K562 (cell line): ENCODE measurements around the gene ZBTB48. TPM values are rescaled to one million over a fixed set of nuclear protein-coding genes. Genes with fewer than 3 reads are reported as not detected.

ENCODE experiments used
- BRD9 ChIP-seq: fragments of 450-650 bp; IDR thresholded peaks from 2 replicates; pipeline ENCODE4 v1.6.1; 2018; ENCODE audit warnings: low read depth; ENCODE audit not compliant: partially characterized antibody
- CREB1 ChIP-seq, 2 experiments: sonication (generic) in 1 of 2; formaldehyde crosslinking in 1 of 2; IDR thresholded peaks; 2 replicates each; pipeline versions ENCODE4 v1.6.1 to v1.8.0; 2012 to 2022; ENCODE audit warnings: inconsistent platforms in 1 of 2, mild to moderate bottlenecking in 1 of 2, missing genetic modification reagents in 1 of 2, moderate library complexity in 1 of 2
- GABPB2 ChIP-seq: fragments of 250-450 bp; sonication (Bioruptor Pico); conservative IDR thresholded peaks from 2 replicates; pipeline ENCODE4 v1.5.1; 2021; ENCODE audit warnings: mild to moderate bottlenecking
- GATAD2B ChIP-seq: fragments of 450-650 bp; IDR thresholded peaks from 2 replicates; pipeline ENCODE4 v1.6.1; 2017; ENCODE audit warnings: mild to moderate bottlenecking, borderline replicate concordance
- HDAC2 ChIP-seq: fragments of 450-650 bp; IDR thresholded peaks from 2 replicates; pipeline ENCODE4 v1.6.1; 2016; ENCODE audit warnings: mild to moderate bottlenecking
- MEF2A ChIP-seq: IDR thresholded peaks from 2 replicates; pipeline ENCODE4 v1.6.1; 2011; ENCODE audit warnings: low read depth, mild to moderate bottlenecking, low read length, moderate library complexity; ENCODE audit not compliant: control insufficient read depth
- MTA3 ChIP-seq: fragments of 450-650 bp; formaldehyde crosslinking; IDR thresholded peaks from 2 replicates; pipeline ENCODE4 v1.6.1; 2017; ENCODE audit warnings: mild to moderate bottlenecking, borderline replicate concordance
- MYBL2 ChIP-seq, 2 experiments: fragments of 450-650 bp in 1 of 2; sonication (generic) in 1 of 2; formaldehyde crosslinking in 1 of 2; IDR thresholded peaks; 2 replicates each; pipeline versions ENCODE4 v1.6.1 to v1.8.1; 2017 to 2022; ENCODE audit warnings: borderline replicate concordance in 1 of 2, inconsistent platforms in 1 of 2, low read depth in 1 of 2, mild to moderate bottlenecking in 1 of 2, missing genetic modification reagents in 1 of 2, moderate library complexity in 1 of 2
- NBN ChIP-seq: fragments of 450-650 bp; IDR thresholded peaks from 2 replicates; pipeline ENCODE4 v1.6.1; 2016; ENCODE audit warnings: low read depth, mild to moderate bottlenecking
- RCOR1 ChIP-seq, 2 experiments: IDR thresholded peaks; 2 replicates each; pipeline ENCODE4 v1.6.1; 2012; ENCODE audit warnings: low read depth in 2 of 2, low read length in 2 of 2, borderline replicate concordance in 1 of 2, improper control_type of control experiment in 1 of 2
- RFX5 ChIP-seq: IDR thresholded peaks from 2 replicates; pipeline ENCODE4 v1.6.1; 2011; ENCODE audit warnings: low read depth, mild to moderate bottlenecking, improper control_type of control experiment, low read length
- SAFB ChIP-seq: fragments of 200-400 bp; formaldehyde crosslinking; IDR thresholded peaks from 2 replicates; pipeline ENCODE4 v1.6.1; 2017; ENCODE audit warnings: low read depth, low read length, borderline replicate concordance
- SIN3B ChIP-seq: fragments of 450-650 bp; IDR thresholded peaks from 2 replicates; pipeline ENCODE4 v1.6.1; 2017; ENCODE audit warnings: low read depth, mild to moderate bottlenecking, moderate library complexity
- ZBTB7A ChIP-seq: IDR thresholded peaks from 2 replicates; pipeline ENCODE4 v1.6.1; 2011; ENCODE audit warnings: low read depth, mild to moderate bottlenecking, low read length, moderate library complexity, borderline replicate concordance; ENCODE audit not compliant: control insufficient read depth
- ZFPM2 ChIP-seq: fragments of 250-450 bp; sonication (Bioruptor Pico); IDR thresholded peaks from 2 replicates; pipeline ENCODE4 v1.5.1; 2022; ENCODE audit warnings: mild to moderate bottlenecking
- ZFX ChIP-seq: sonication (generic); formaldehyde crosslinking; IDR thresholded peaks from 2 replicates; pipeline ENCODE4 v1.8.0; 2022; ENCODE audit warnings: mild to moderate bottlenecking, missing genetic modification reagents, moderate library complexity
- ZSCAN29 ChIP-seq: fragments of 450-650 bp; IDR thresholded peaks from 2 replicates; pipeline ENCODE4 v1.6.1; 2017
- ZZZ3 ChIP-seq: fragments of 450-650 bp; IDR thresholded peaks from 2 replicates; pipeline ENCODE4 v1.6.1; 2016; ENCODE audit warnings: antibody characterized with exemption, mild to moderate bottlenecking, moderate library complexity
- polyA plus RNA-seq, 8 experiments: library from polyadenylated mRNA; depleted of rRNA in 4 of 8; stranded (reverse) in 5 of 8; unstranded in 3 of 8; fragments of >200 nt; fragmentation: Nextera tagmentation in 2 of 8; fragmentation: Illumina TruSeq in 1 of 8; extraction: Ambion mirVana in 2 of 8; extraction: Trizol in 1 of 8; gene quantifications; 2 replicates each; pipeline versions ENCODE4 v1.2.1 to v1.2.3, GENCODE V29; 2011 to 2014; ENCODE audit warnings: inconsistent platforms in 1 of 8, missing spikeins in 1 of 8
- total RNA-seq, 7 experiments: library from RNA; depleted of rRNA in 6 of 7; stranded (reverse); fragments of >200 nt in 6 of 7; fragmentation: Illumina TruSeq in 2 of 7; extraction: Trizol in 2 of 7; gene quantifications; 2 replicates each; pipeline versions ENCODE4 v1.2.1 to v1.2.3, GENCODE V29; 2011 to 2021; ENCODE audit warnings: low replicate concordance in 1 of 7
- TF ChIP-seq, protein P1 (sequence below): fragments of 450-650 bp; IDR thresholded peaks from 2 replicates; pipeline ENCODE4 v1.6.1; 2017; ENCODE audit warnings: antibody characterized with exemption
- TF ChIP-seq, protein P2 (sequence below), 2 experiments: fragments of 450-650 bp; conservative IDR thresholded peaks; 2 replicates each; pipeline ENCODE4 v1.6.1; 2017; ENCODE audit warnings: mild to moderate bottlenecking in 2 of 2, moderate library complexity in 2 of 2
- TF ChIP-seq, protein P3 (sequence below): fragments of 250-450 bp; sonication (Bioruptor Pico); IDR thresholded peaks from 2 replicates; pipeline ENCODE4 v1.5.0; 2021; ENCODE audit warnings: mild to moderate bottlenecking, moderate library complexity

The ZBTB48 gene
- total and polyA plus RNA-seq, 9 of the 15 experiments (the other 6 are each of a cell fraction or from before 2014, with no cell fraction given) = 1.9 to 66.9 (median 29.5) TPM

DNA sequence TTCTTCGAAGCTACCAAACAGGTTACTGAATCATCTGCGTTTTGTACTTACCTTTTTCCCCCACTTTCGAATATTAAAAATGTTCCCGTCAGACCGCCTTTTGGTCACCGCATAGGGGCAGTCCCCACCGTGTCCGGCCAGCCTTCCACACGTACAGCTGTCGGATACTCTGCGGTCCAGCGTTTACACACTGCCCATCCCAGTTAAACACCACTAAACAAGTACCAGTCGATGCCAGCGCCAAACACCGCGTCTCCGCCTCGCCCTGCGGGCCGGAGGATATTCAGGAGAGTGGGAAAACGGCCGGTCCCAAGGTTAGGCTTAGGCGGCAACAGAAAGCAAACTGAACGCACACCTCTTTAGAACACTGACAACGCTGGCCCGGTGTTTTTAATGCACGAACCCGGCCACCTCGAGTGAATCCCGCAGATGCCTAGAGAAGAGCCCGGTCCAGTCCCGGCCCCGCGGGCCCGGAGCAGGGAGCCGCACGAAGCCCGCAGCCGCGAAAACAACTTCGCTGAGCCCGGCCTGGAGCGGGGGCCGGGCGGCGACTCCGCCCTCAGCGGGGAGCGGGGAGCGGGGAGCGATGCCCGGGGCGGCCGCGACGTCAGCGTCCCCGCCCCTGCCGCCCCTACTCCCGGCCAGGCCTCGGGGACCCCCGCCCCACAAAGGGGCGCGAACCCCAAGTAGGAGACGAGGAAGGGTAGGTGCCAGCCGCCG lies 33.0 kb downstream of the ZBTB48 start (continued):
- TF ChIP-seq HDAC2 = 0 out of 2 replicates have a peak, but pooled peaks have one; percentile 12
- TF ChIP-seq NBN = no peak; the same call in 1 of the 2 replicates
- no peak; the same call in 1 of the 2 replicates for TF ChIP-seq SIN3B
- TF ChIP-seq ZFPM2 (CRISPR knock-in tag) = no peak
- TF ChIP-seq MYBL2 (IDR thresholded peaks at IDR 0.05; ENCODE audit: low read depth) = no peak
- no peak for TF ChIP-seq MYBL2 (CRISPR knock-in tag; IDR thresholded peaks at IDR 0.05; ENCODE audit: borderline replicate concordance)
- TF ChIP-seq GATAD2B = peak; percentile 86
- no peak for TF ChIP-seq MEF2A
- TF ChIP-seq ZBTB7A = peak; percentile 76
- no peak for TF ChIP-seq GABPB2 (CRISPR knock-in tag)
- no peak for TF ChIP-seq CREB1 (IDR thresholded peaks at IDR 0.05)
- no peak for TF ChIP-seq CREB1 (CRISPR knock-in tag; IDR thresholded peaks at IDR 0.05)
- TF ChIP-seq, protein P1, sequence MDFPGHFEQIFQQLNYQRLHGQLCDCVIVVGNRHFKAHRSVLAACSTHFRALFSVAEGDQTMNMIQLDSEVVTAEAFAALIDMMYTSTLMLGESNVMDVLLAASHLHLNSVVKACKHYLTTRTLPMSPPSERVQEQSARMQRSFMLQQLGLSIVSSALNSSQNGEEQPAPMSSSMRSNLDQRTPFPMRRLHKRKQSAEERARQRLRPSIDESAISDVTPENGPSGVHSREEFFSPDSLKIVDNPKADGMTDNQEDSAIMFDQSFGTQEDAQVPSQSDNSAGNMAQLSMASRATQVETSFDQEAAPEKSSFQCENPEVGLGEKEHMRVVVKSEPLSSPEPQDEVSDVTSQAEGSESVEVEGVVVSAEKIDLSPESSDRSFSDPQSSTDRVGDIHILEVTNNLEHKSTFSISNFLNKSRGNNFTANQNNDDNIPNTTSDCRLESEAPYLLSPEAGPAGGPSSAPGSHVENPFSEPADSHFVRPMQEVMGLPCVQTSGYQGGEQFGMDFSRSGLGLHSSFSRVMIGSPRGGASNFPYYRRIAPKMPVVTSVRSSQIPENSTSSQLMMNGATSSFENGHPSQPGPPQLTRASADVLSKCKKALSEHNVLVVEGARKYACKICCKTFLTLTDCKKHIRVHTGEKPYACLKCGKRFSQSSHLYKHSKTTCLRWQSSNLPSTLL = no peak
- no peak; a peak in 1 of 4 replicates for TF ChIP-seq RCOR1 (IDR thresholded peaks at IDR 0.05; ENCODE audit: borderline replicate concordance in 1 of 2, low read depth in 2 of 2, low read length in 2 of 2)
- TF ChIP-seq, protein P2, sequence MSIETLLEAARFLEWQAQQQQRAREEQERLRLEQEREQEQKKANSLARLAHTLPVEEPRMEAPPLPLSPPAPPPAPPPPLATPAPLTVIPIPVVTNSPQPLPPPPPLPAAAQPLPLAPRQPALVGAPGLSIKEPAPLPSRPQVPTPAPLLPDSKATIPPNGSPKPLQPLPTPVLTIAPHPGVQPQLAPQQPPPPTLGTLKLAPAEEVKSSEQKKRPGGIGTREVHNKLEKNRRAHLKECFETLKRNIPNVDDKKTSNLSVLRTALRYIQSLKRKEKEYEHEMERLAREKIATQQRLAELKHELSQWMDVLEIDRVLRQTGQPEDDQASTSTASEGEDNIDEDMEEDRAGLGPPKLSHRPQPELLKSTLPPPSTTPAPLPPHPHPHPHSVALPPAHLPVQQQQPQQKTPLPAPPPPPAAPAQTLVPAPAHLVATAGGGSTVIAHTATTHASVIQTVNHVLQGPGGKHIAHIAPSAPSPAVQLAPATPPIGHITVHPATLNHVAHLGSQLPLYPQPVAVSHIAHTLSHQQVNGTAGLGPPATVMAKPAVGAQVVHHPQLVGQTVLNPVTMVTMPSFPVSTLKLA (conservative IDR thresholded peaks at IDR 0.05) = peak in 1 of 2 experiments; percentile 4; a peak in 1 of 4 replicates
- no peak for TF ChIP-seq SAFB
- TF ChIP-seq ZSCAN29 = 0 out of 2 replicates have a peak, but pooled peaks have one; percentile 21
- TF ChIP-seq, protein P3, sequence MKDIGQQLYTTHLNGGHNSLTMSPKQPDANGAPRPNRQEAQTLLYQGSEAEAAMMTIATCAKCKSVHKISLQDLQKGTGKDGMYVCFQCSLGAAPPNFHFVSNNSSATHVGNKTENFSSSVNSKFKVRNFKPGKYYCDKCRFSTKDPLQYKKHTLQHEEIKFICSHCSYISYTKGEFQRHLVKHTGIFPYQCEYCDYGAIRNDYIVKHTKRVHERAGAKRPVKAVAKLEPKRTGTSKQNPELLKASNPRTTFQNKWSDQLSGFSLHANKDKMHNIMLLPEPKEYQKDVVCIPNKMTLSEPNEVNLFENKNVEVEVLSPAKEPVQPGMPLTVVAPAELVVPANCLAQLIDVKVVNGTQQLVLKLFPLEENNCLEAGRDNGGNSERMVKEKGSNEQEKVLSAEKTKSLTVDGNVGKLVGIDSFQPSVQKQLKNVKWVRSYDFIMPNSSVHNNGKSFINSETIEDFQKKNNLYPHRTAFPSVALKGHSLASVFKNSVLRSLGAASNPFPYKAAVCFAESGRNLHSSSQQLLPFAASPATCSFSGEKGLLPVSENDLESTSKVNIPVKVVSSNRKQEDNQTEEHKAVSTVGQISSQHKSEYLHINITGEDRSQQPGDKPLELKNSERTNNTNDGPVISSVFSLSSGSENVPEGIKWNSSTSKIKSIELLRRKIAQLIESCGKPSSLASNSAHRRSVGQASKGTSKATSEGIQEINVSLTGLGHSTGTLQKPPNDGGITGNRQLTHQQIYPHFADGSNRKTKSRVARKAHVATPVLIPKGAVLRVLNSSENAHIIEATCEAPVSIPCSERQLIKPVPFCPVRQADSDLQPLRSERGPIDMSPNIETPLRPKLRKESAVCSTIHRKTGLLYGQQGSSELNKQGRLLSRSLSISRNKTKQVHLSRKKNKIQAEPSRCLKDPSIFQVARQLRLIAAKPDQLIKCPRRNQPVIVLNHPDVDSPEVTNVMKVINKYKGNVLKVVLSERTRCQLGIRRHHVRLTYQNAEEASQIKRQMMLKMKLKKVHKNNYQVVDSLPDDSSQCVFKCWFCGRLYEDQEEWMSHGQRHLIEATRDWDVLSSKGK (CRISPR knock-in tag) = no peak
- peak; percentile 69 for TF ChIP-seq BRD9
- TF ChIP-seq ZFX (CRISPR knock-in tag) = peak; percentile 74
- peak; percentile 51; the same call in 1 of the 2 replicates for TF ChIP-seq MTA3
- TF ChIP-seq ZZZ3 = no peak
- no peak for TF ChIP-seq RFX5
